ENCODE data around the gene SEC24C.

Gene SEC24C

GRCh38 chr10:73797324-73798025 lies 53.3 kb downstream of the SEC24C start:
- DNase-seq, result no peak

GRCh38 chr10:73798087-73798486 lies 53.9 kb downstream of the SEC24C start:
- DNase-seq, result no peak

GRCh38 chr10:73798927-73799560 lies 54.9 kb downstream of the SEC24C start:
- DNase-seq, result no peak

- no peak for DNase-seq
These were observed 55.9 kb downstream of the SEC24C start for GRCh38 chr10:73799899-73800559.

GRCh38 chr10:73800560-73801252 lies 56.5 kb downstream of the SEC24C start:
- DNase-seq, result no peak

GRCh38 chr10:73801253-73801590 lies 57.0 kb downstream of the SEC24C start:
- no peak for DNase-seq

GRCh38 chr10:73802276-73802991 lies 58.3 kb downstream of the SEC24C start:
- DNase-seq, result no peak

- DNase-seq, result no peak
These were observed 59.6 kb downstream of the SEC24C start for GRCh38 chr10:73803680-73804286.

GRCh38 chr10:73806176-73806950 lies 62.2 kb downstream of the SEC24C start:
- no peak for DNase-seq

- no peak for DNase-seq
These were observed 63.3 kb downstream of the SEC24C start for GRCh38 chr10:73807471-73807870.

GRCh38 chr10:73808021-73808815 lies 64.0 kb downstream of the SEC24C start:
- no peak for DNase-seq

- no peak for DNase-seq
These were observed 65.1 kb downstream of the SEC24C start for GRCh38 chr10:73809061-73809818.

- DNase-seq, result no peak
These were observed 66.2 kb downstream of the SEC24C start for GRCh38 chr10:73810358-73810734.

- no peak for DNase-seq
These were observed 66.7 kb downstream of the SEC24C start for GRCh38 chr10:73810735-73811465.

- DNase-seq, result no peak
These were observed 68.5 kb downstream of the SEC24C start for GRCh38 chr10:73812657-73813056.

- DNase-seq, result no peak
These were observed 69.2 kb downstream of the SEC24C start for GRCh38 chr10:73813333-73813732.

- DNase-seq, result no peak
These were observed 70.2 kb downstream of the SEC24C start for GRCh38 chr10:73814276-73814895.

- no peak for DNase-seq
These were observed 70.9 kb downstream of the SEC24C start for GRCh38 chr10:73814896-73815718.
